H1 (cell line): ENCODE results near the gene AIPL1. TPM values are rescaled to one million over a fixed set of nuclear protein-coding genes. Genes with fewer than 3 reads are reported as not detected.

Source experiments
- FOSL1 ChIP-seq: IDR thresholded peaks from 2 replicates; pipeline ENCODE4 v1.6.1; 2011; ENCODE audit warnings: mild to moderate bottlenecking, low read depth, low read length, moderate library complexity; ENCODE audit not compliant: insufficient read depth
- polyA plus RNA-seq, 7 experiments: library from polyadenylated mRNA; depleted of rRNA in 3 of 7; stranded (reverse) in 5 of 7; unstranded in 2 of 7; fragments of >200 nt in 5 of 7; fragments of 200-250 nt in 2 of 7; gene quantifications; 1 replicate in 5 of 7; 2 replicates in 1 of 7; 4 replicates in 1 of 7; pipeline versions ENCODE4 v1.2.1 to v1.2.3, GENCODE V29; 2011 to 2013; ENCODE audit warnings: missing spikeins in 2 of 7, mixed read lengths in 2 of 7
- total RNA-seq: library from RNA; stranded (reverse); fragmentation: NEBNext Ultra II Directional; extraction: Animal tissue kit (Norgen Biotek cat#: 25700); gene quantifications from 2 replicates; pipeline ENCODE4 v1.2.1, GENCODE V29; 2021

Gene AIPL1
- total and polyA plus RNA-seq, 2 of the 8 experiments (the other 6 are each of a cell fraction or from before 2014, with no cell fraction given) = 0.56 to 0.71 TPM

DNA sequence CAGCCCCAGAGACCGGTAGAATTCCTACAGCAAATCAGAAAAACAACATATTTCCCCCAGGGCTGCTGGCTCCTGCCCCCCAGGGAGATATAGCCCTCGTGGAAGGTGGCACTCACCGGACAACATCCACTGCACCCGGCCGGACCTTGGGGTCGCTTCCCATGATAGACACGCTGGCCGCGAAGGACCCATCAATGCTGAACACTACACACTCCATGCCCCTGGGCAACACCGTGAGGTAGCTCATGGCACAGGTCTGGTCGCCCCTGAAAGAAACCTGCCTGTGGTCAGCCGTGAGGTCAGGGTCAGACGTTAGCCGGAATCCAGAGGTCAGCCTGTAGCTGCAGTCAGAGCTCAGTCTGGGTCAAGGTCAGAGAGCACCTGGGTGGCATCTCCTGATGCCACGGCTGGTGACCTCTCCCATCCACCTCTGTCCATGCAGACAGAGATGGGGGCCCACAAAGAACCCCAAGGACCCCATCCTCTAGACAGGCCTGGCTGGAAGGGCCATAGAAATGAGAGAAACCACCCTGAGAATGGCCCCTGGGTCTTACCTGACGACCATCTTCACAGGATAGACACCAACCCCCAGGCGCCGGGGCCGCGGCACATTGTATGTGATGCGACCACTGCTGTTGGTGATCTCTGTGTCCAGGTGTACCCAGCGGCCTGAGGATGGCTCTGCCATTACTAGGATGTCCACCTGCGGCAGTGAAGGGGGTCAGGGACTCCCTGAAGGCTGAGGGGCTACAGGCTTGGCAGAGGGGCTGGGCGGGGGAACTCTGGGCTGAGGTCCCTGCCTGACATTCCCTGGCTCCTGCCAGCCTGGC is 28.9 kb upstream of the AIPL1 start (continued):
- no peak for TF ChIP-seq FOSL1
